NCI-H1105 (cell line): ENCODE results near the gene DHDH.

Experiments
- DNase-seq: peaks from one replicate; lab custom pipeline; 2025; lab: John Stamatoyannopoulos, UW

Gene DHDH

GRCh38 chr19:48950830-48951519 is 17.5 kb downstream of the DHDH start:
- no peak for DNase-seq

- no peak for DNase-seq
Observed at GRCh38 chr19:48953141-48953540, 19.6 kb downstream of the DHDH start.

- DNase-seq: no peak
Observed at GRCh38 chr19:48953990-48954594, 20.6 kb downstream of the DHDH start.

GRCh38 chr19:48954595-48955307 is 21.3 kb downstream of the DHDH start, which contains the start of gene BAX:
Gene BAX, plus strand, starts transcription at chr19:48954875. Its CDS starts 54 bp downstream, at chr19:48954929.
- DNase-seq: peak; percentile 99

GRCh38 chr19:48955308-48955958 is 21.9 kb downstream of the DHDH start:
- no peak for DNase-seq

- no peak for DNase-seq
Observed at GRCh38 chr19:48958006-48958405, 24.5 kb downstream of the DHDH start.

GRCh38 chr19:48959341-48960239 is 26.1 kb downstream of the DHDH start:
- no peak for DNase-seq

- no peak for DNase-seq
Observed at GRCh38 chr19:48961051-48961649, 27.7 kb downstream of the DHDH start.

- no peak for DNase-seq
Observed at GRCh38 chr19:48961673-48962028, 28.2 kb downstream of the DHDH start.

GRCh38 chr19:48962029-48962848 is 28.7 kb downstream of the DHDH start:
- no peak for DNase-seq

- no peak for DNase-seq
Observed at GRCh38 chr19:48962849-48963165, 29.3 kb downstream of the DHDH start.

- DNase-seq: no peak
Observed at GRCh38 chr19:48963371-48964204, 30.1 kb downstream of the DHDH start.

GRCh38 chr19:48964205-48965039 is 30.9 kb downstream of the DHDH start:
- DNase-seq: no peak

- peak; percentile 96 for DNase-seq
Observed at GRCh38 chr19:48965040-48965805, 31.7 kb downstream of the DHDH start, which contains the start of gene FTL. Gene FTL, plus strand, starts transcription at chr19:48965309. Its CDS starts 199 bp downstream, at chr19:48965508.

- peak; percentile 89 for DNase-seq
Observed at GRCh38 chr19:48965806-48966540, 32.5 kb downstream of the DHDH start.

GRCh38 chr19:48966541-48967345 is 33.2 kb downstream of the DHDH start:
- no peak for DNase-seq
